ENCODE results near the gene MAEL.

GRCh38 chr1:166999500-167000055, 10.5 kb downstream of the MAEL start:
- TF ChIP-seq TCF12 (IDR thresholded peaks at IDR 0.05) (no peak), YY1 (IDR thresholded peaks at IDR 0.05; ENCODE audit: low read depth) (no peak), CTCF (IDR thresholded peaks at IDR 0.05) (no peak), RXRA (IDR thresholded peaks at IDR 0.05; ENCODE audit: borderline replicate concordance, low read depth) (no peak), CHD2 (IDR thresholded peaks at IDR 0.05; ENCODE audit: low read length, partially characterized antibody) (no peak), MAX (IDR thresholded peaks at IDR 0.05; ENCODE audit: low read depth) (no peak), EP300 (IDR thresholded peaks at IDR 0.05; ENCODE audit: borderline replicate concordance in 1 of 2, low read depth in 1 of 2, low read length in 1 of 2) (no peak), TEAD4 (IDR thresholded peaks at IDR 0.05; ENCODE audit: borderline replicate concordance, insufficient read depth) (no peak), PBX3 (IDR thresholded peaks at IDR 0.05) (no peak), USF1 (IDR thresholded peaks at IDR 0.05; ENCODE audit: borderline replicate concordance, low read depth) (no peak)

Measured in SK-N-SH (cell line).